ENCODE results near the gene WWTR1. TPM values are rescaled to one million over a fixed set of nuclear protein-coding genes. Genes with fewer than 3 reads are reported as not detected.

Gene WWTR1
- total and polyA plus RNA-seq, 8 donors: 15.4 to 116 (median 61.4) TPM

GRCh38 chr3:149654188-149654601 is 3.6 kb downstream of the WWTR1 start:
- Histone ChIP-seq H3K27ac (peak overlapping the region in 4 of 5 donors; percentile 90 to 99 (median 97)), H3K4me3 (peak overlapping the region; percentile 9 to 78 (median 70))

GRCh38 chr3:149653564-149653963 is 4.3 kb downstream of the WWTR1 start:
- intact Hi-C loops (cut with DNase I; ENCODE audit: low total_unique reads): loop anchor here (10.0 kb wide), 1 partner anchor 79 kb away; no protein-coding TSS in a partner anchor
- H3K4me1 ChIP-seq: peaks cover 16 to 78% (median 47%) of the 10 kb centered on the region in 4 donors
- H3K27me3 ChIP-seq: peaks cover 0 to 22% (median 0%) of the 10 kb centered on the region in 3 donors
- no peak for DNase-seq
- H3K27ac ChIP-seq: peak overlapping the region in 4 of 5 donors; percentile 36 to 99 (median 93)
- peaks cover 0 to 24% (median 5%) of the 10 kb centered on the region in 4 donors for H3K36me3 ChIP-seq
- no peak for TF ChIP-seq POLR2A (IDR thresholded peaks at IDR 0.05)
- H3K4me3 ChIP-seq: peak overlapping the region in 3 of 4 donors; percentile 9 to 76 (median 63)
- 50 to 77% (median 67%) methylated on average over 2 of the region's 2 CpGs for WGBS, 5 donors
- no peaks in the 10 kb centered on the region for H3K9me3 ChIP-seq

More at GRCh38 chr3:149654188-149654601, 3.6 kb downstream of the WWTR1 start:
- intact Hi-C loops (cut with DNase I; ENCODE audit: low total_unique reads): loop anchor here (10.0 kb wide), 1 partner anchor 79 kb away; no protein-coding TSS in a partner anchor
- Histone ChIP-seq H3K36me3 (peaks cover 0 to 23% (median 5%) of the 10 kb centered on the region in 4 donors), H3K4me1 (peaks cover 21 to 78% (median 47%) of the 10 kb centered on the region in 4 donors), H3K9me3 (no peaks in the 10 kb centered on the region), H3K27me3 (peaks cover 0 to 27% (median 0%) of the 10 kb centered on the region in 3 donors)
- DNase-seq: peak in 1 of 2 donors; percentile 23
- TF ChIP-seq POLR2AphosphoS5 (IDR thresholded peaks at IDR 0.05) (no peak), POLR2A (IDR thresholded peaks at IDR 0.05) (no peak), EP300 (IDR thresholded peaks at IDR 0.05) (no peak), CTCF (IDR thresholded peaks at IDR 0.05) (no peak)

GRCh38 chr3:149653136-149653535 is 4.7 kb downstream of the WWTR1 start:
- Histone ChIP-seq H3K4me1 (peaks cover 19 to 79% (median 51%) of the 10 kb centered on the region in 4 donors), H3K4me3 (peak overlapping the region in 2 of 4 donors; percentile 63 to 76), H3K27me3 (peaks cover 0 to 19% (median 0%) of the 10 kb centered on the region in 3 donors), H3K9me3 (no peaks in the 10 kb centered on the region), H3K27ac (peak overlapping the region in 2 of 5 donors; percentile 90 to 99), H3K36me3 (peaks cover 0 to 24% (median 5%) of the 10 kb centered on the region in 4 donors)
- no peak for DNase-seq
- TF ChIP-seq CTCF (IDR thresholded peaks at IDR 0.05) (no peak), POLR2A (IDR thresholded peaks at IDR 0.05) (no peak), POLR2AphosphoS5 (IDR thresholded peaks at IDR 0.05) (no peak), EP300 (IDR thresholded peaks at IDR 0.05) (no peak)
- WGBS, 5 donors: 93 to 100% (median 95%) methylated on average over 1 of the region's 1 CpG
- intact Hi-C loops (cut with DNase I; ENCODE audit: low total_unique reads): loop anchor here (10.0 kb wide), 1 partner anchor 78 kb away; no protein-coding TSS in a partner anchor

- TF ChIP-seq EP300 (IDR thresholded peaks at IDR 0.05) (no peak), POLR2A (IDR thresholded peaks at IDR 0.05) (no peak), POLR2AphosphoS5 (IDR thresholded peaks at IDR 0.05) (no peak), CTCF (IDR thresholded peaks at IDR 0.05) (no peak)
- no peak for DNase-seq
- no peak overlapping the region for H3K4me3 ChIP-seq
- peak overlapping the region in 2 of 5 donors; percentile 2 to 56 for H3K27ac ChIP-seq
- WGBS, 5 donors: 85 to 100% (median 95%) methylated on average over 1 of the region's 1 CpG
- H3K9me3 ChIP-seq: no peaks in the 10 kb centered on the region
- H3K4me1 ChIP-seq: peaks cover 19 to 94% (median 60%) of the 10 kb centered on the region in 4 donors
- intact Hi-C loops (cut with DNase I; ENCODE audit: low total_unique reads): loop anchor here (10.0 kb wide), 1 partner anchor 76 kb away; no protein-coding TSS in a partner anchor
- no peaks in the 10 kb centered on the region for H3K27me3 ChIP-seq
- peaks cover 0 to 32% (median 8%) of the 10 kb centered on the region in 4 donors for H3K36me3 ChIP-seq
Measured at GRCh38 chr3:149650828-149651227, 7.0 kb downstream of the WWTR1 start.

- intact Hi-C loops (cut with DNase I; ENCODE audit: low total_unique reads): no loop called here
- Histone ChIP-seq H3K4me1 (peaks cover 17 to 85% (median 57%) of the 10 kb centered on the region in 4 donors), H3K9me3 (no peaks in the 10 kb centered on the region), H3K4me3 (no peak overlapping the region), H3K36me3 (peaks cover 0 to 32% (median 8%) of the 10 kb centered on the region in 4 donors), H3K27ac (peak overlapping the region in 3 of 5 donors; percentile 46 to 67 (median 51)), H3K27me3 (no peaks in the 10 kb centered on the region)
- DNase-seq: peak in 1 of 2 donors; percentile 27
- 55 to 78% (median 70%) methylated on average over 3 of the region's 3 CpGs for WGBS, 5 donors
- TF ChIP-seq CTCF (IDR thresholded peaks at IDR 0.05) (no peak), EP300 (IDR thresholded peaks at IDR 0.05) (no peak), POLR2A (IDR thresholded peaks at IDR 0.05) (no peak), POLR2AphosphoS5 (IDR thresholded peaks at IDR 0.05) (no peak)
Measured at GRCh38 chr3:149648525-149648924, 9.3 kb downstream of the WWTR1 start.
